ENCODE data around the gene DDI2.

DDI2 gene

GRCh38 chr1:15667362-15667761 is 50.1 kb downstream of the DDI2 start:
- TF ChIP-seq MYC (IDR thresholded peaks at IDR 0.05; ENCODE audit: low read depth, low read length) (no peak), POLR2A (IDR thresholded peaks at IDR 0.05; ENCODE audit: extremely low read depth, insufficient read length) (no peak), MAX (IDR thresholded peaks at IDR 0.05; ENCODE audit: low read depth, low read length) (no peak)
- TF ChIP-seq, protein P1, sequence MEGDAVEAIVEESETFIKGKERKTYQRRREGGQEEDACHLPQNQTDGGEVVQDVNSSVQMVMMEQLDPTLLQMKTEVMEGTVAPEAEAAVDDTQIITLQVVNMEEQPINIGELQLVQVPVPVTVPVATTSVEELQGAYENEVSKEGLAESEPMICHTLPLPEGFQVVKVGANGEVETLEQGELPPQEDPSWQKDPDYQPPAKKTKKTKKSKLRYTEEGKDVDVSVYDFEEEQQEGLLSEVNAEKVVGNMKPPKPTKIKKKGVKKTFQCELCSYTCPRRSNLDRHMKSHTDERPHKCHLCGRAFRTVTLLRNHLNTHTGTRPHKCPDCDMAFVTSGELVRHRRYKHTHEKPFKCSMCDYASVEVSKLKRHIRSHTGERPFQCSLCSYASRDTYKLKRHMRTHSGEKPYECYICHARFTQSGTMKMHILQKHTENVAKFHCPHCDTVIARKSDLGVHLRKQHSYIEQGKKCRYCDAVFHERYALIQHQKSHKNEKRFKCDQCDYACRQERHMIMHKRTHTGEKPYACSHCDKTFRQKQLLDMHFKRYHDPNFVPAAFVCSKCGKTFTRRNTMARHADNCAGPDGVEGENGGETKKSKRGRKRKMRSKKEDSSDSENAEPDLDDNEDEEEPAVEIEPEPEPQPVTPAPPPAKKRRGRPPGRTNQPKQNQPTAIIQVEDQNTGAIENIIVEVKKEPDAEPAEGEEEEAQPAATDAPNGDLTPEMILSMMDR (IDR thresholded peaks at IDR 0.05; ENCODE audit: low read depth, low read length), result no peak
- H3K4me3 ChIP-seq (ENCODE audit: low read depth, low read length), result no peak overlapping the region
- no peak for DNase-seq (ENCODE audit: low read depth)

DNA sequence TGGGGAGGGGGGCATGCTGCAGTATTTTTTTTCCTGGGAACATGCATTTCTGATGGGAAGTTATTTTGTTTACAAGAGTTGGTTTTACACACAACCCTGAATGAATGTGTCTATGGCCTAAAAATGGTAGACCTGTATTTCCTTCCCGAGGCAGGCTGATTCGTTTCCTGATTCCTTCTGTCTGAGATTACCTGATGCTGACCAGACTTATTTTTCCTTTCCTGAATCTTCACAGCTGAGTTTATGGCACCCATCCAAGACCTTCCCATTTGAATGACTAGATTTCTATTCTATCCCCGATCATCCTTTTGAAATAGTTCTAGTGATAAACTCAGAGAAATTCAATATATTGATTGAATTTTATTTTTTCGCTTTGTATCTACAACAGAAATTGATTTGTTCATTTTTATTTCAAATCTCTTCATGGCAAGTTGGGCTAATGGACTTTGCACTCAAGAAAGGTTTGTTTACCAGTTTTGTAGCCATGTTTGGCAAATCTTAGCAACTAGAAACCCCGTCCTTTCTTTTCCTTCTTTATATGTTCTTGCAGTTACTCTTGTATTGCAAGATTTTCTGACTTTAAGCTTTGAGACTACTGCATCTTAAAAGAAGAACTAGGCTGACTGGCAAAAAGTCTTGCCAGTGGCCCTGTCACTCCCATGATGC is 51.0 kb downstream of the DDI2 start:
- no peak overlapping the region for H3K4me3 ChIP-seq (ENCODE audit: low read depth, low read length)
- no peak for DNase-seq (ENCODE audit: low read depth)
- TF ChIP-seq, protein P1 (IDR thresholded peaks at IDR 0.05; ENCODE audit: low read depth, low read length), result no peak
- no peak for TF ChIP-seq MYC (IDR thresholded peaks at IDR 0.05; ENCODE audit: low read depth, low read length)
- TF ChIP-seq MAX (IDR thresholded peaks at IDR 0.05; ENCODE audit: low read depth, low read length), result no peak
- no peak for TF ChIP-seq POLR2A (IDR thresholded peaks at IDR 0.05; ENCODE audit: extremely low read depth, insufficient read length)

DNA sequence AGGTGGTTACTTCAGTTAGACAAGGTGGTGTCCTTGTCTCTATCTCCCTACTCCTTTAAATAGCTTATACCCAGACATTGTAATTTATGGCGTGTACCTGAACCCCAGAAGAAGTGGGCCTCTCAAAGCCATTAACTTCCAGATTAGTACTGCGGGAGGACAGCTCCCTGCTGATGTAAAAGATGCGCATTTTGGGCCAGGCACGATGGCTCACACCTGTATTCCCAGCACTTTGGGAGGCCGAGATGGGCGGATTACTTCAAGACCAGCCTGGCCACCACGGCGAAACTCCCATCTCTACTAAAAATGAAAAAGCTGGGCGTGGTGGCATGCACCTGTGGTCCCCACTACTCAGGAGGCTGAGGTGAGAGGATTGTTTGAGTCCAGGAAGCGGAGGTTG is 51.8 kb downstream of the DDI2 start:
- no peak overlapping the region for H3K4me3 ChIP-seq (ENCODE audit: low read depth, low read length)
- TF ChIP-seq MYC (IDR thresholded peaks at IDR 0.05; ENCODE audit: low read depth, low read length) (no peak), MAX (IDR thresholded peaks at IDR 0.05; ENCODE audit: low read depth, low read length) (no peak), POLR2A (IDR thresholded peaks at IDR 0.05; ENCODE audit: extremely low read depth, insufficient read length) (no peak)
- TF ChIP-seq, protein P1 (IDR thresholded peaks at IDR 0.05; ENCODE audit: low read depth, low read length), result no peak
- DNase-seq (ENCODE audit: low read depth), result no peak

DNA sequence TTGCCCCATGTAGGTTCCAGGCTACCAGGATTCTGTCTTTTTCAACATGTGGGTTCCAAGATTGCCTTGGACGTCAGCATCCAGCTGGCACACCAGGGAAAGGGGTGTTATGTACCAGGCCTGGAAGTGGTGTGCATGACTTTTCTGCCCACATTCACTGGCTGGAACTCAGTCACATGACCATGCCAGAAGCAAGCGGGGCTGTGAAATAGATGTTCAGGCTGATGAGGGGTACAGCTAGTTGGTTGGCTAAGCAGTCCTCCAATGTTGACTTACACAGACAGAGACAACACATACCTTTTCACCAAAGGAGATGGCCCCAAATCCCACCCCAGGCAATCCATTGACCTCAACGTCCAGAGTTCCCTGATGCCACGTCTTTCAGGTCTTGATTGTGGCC is 52.6 kb downstream of the DDI2 start:
- TF ChIP-seq MAX (IDR thresholded peaks at IDR 0.05; ENCODE audit: low read depth, low read length) (no peak), POLR2A (IDR thresholded peaks at IDR 0.05; ENCODE audit: extremely low read depth, insufficient read length) (no peak), MYC (IDR thresholded peaks at IDR 0.05; ENCODE audit: low read depth, low read length) (no peak)
- TF ChIP-seq, protein P1 (IDR thresholded peaks at IDR 0.05; ENCODE audit: low read depth, low read length), result no peak
- H3K4me3 ChIP-seq (ENCODE audit: low read depth, low read length), result no peak overlapping the region
- no peak for DNase-seq (ENCODE audit: low read depth)

- DNase-seq (ENCODE audit: low read depth), result no peak
- TF ChIP-seq POLR2A (IDR thresholded peaks at IDR 0.05; ENCODE audit: extremely low read depth, insufficient read length) (no peak), MYC (IDR thresholded peaks at IDR 0.05; ENCODE audit: low read depth, low read length) (no peak)
- no peak overlapping the region for H3K4me3 ChIP-seq (ENCODE audit: low read depth, low read length)
These were observed 54.2 kb downstream of the DDI2 start for GRCh38 chr1:15671430-15671829.

GRCh38 chr1:15674386-15675159 is 57.3 kb downstream of the DDI2 start:
- no peak for TF ChIP-seq MAX (IDR thresholded peaks at IDR 0.05; ENCODE audit: low read depth, low read length)
- TF ChIP-seq POLR2A (IDR thresholded peaks at IDR 0.05; ENCODE audit: extremely low read depth, insufficient read length), result no peak
- TF ChIP-seq MYC (IDR thresholded peaks at IDR 0.05; ENCODE audit: low read depth, low read length), result no peak
- TF ChIP-seq, protein P1 (IDR thresholded peaks at IDR 0.05; ENCODE audit: low read depth, low read length), result no peak
- no peak overlapping the region for H3K4me3 ChIP-seq (ENCODE audit: low read depth, low read length)
- DNase-seq (ENCODE audit: low read depth), result no peak
